NCI-H2081 (cell line): ENCODE data around the gene CYP2E1.
"Not testable (repeated sequence)": the region's sequence is repeated elsewhere in the genome, so short reads cannot be mapped to it uniquely, and the experiment has no call there.

Experiments used
- DNase-seq, 2 experiments: peaks; one replicate each; lab custom pipeline; 2025; lab: John Stamatoyannopoulos, UW

Gene CYP2E1

DNA sequence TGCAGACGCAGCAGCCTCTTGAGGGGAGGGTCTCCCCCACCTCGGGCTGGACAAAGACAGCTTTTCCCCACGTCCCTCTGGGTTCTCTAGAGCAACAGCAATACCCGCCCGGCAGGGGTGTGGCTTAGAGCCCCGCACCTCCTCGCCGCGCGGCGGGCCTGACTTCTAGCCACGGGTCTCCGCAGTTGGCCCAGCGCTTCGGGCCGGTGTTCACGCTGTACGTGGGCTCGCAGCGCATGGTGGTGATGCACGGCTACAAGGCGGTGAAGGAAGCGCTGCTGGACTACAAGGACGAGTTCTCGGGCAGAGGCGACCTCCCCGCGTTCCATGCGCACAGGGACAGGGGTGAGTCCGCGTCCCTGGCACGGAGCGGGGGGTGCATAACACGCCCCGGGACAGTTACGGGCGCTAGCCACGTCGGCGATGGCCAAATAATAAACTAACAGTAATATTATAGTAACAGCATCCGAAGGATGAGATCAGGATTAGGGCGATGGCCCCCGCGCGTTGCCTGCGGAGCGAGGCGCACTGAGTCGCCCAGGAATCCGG lies 1.2 kb downstream of the CYP2E1 start:
- DNase-seq: no peak

DNA sequence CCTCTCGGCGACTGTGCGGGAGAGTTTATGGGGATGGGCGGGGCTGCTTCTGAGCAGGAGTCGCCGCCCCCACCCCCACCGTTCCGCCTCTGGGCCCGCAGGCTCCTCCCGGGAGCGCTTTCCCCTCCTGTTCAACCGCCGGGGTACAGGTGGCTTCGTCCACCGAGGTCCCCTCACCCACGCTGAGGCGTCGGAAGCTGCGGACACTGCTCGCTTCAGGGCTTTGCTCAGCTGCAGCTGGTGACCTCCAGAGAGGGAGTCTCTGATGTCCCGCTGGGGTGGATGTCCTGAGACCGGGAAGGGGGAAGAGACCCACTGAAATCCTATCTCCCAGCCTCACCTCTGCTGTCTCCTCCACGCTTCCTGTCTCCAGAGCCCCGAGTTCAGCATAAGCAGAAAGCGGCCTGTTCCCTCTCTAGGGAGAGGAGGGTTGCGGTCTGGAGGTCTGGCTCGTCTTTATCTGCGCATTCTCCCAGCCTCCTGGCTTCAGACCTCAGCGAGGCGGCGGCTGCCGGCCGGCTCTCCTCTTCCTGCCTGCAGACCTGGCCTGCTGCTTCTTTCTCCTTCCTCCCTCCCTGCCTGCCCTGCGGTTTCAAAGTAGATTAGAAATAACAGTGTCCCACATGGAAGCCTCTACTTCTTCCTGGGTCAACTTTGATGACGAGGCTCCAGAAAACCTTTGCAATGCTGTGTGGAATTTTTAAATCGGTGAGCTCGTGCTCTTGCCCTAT lies 1.8 kb downstream of the CYP2E1 start:
- no peak for DNase-seq

DNA sequence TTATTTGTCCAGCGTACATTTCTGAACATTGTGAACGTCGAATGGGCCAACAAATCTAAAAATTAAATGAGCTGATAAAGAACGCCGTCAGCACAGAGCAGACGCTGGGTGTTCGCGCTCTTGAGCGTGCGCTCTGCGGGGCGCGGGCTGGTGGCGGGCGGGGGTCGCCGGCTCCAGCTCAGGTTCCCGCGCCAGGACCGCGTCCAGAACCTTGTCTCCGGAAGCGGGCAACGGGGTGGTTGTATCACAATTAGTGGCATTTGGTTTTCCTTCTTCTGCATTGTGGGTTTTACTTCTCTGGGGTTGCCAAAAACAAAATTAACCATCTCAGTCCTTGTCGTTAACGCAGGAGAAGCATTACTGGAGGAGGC lies 2.4 kb downstream of the CYP2E1 start:
- no peak for DNase-seq

DNA sequence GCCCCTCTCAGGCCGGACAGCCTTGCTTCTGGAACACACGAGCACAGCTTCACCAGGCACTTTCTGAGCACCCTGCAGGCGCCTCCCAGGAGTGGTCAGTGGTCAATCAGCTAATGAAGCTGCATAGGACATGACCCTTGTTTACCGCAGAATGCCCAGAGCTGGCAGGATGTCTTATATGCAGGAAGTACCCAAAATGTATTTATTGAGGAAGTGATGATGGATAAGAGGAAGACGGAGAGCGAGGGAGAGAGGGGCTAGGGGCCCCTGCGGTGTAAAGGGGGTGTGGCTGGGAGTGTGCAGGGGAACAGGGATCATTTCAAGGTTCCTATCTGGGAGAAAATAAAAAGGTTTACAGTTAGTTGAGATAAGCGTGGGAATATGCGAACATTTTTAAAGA lies 3.3 kb downstream of the CYP2E1 start:
- DNase-seq: no peak

DNA sequence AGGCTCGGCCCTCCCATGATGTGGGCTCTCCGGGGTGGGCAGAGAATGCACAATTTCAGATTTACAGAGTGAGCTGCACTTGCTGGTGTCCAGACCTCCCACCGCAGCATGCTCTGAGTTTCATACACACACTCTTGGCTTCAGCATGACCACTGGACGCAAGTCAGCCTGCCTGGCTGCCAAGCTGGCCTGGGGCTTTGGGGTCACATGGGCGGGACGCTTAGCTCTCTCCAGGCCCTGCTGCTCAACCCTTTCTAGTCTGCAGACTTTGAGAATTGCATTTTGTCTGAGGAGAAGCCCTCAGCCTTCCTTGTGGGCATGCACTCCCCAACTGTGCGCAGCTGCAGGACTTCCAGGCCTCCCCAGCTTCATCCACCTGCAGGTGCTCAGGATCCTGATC lies 5.7 kb downstream of the CYP2E1 start:
- DNase-seq: no peak

DNA sequence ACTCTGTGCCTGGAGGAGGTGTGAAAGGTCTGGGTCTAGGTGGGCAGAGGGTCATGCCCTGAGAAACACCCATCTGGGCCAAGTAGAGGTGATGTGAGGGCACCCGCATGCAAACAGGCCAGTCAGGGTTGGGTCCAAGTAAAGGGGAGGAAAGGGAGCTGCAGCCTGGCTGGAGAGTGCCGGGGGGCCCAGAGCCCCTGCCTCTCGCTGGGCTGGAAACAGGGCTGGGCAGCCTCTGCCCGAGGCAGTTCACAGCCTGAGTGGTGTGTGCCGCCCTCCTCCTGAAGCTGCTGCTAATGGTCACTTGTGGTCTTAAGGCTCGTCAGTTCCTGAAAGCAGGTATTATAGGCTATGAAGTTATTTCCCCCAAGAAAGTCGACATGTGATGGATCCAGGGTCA lies 7.3 kb downstream of the CYP2E1 start:
- DNase-seq: no peak

DNA sequence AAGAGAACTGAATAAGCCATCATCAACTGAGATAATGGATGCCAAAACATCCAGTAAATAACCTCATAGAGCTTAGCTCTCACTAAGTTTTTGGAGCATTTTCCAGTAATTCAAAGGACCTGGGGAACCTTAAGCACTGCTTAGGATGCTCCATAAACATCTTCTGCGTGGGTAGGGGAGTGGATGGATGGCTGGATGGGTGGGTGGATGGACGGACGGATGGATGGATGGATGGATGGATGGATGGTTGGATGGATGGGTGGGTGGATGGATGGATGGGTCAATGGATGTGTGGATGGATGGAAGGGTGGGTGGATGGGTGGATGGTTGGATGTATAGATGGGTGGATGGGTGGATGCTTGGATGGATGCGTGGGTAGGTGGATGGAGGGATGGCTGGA lies 9.0 kb downstream of the CYP2E1 start:
- no peak for DNase-seq

DNA sequence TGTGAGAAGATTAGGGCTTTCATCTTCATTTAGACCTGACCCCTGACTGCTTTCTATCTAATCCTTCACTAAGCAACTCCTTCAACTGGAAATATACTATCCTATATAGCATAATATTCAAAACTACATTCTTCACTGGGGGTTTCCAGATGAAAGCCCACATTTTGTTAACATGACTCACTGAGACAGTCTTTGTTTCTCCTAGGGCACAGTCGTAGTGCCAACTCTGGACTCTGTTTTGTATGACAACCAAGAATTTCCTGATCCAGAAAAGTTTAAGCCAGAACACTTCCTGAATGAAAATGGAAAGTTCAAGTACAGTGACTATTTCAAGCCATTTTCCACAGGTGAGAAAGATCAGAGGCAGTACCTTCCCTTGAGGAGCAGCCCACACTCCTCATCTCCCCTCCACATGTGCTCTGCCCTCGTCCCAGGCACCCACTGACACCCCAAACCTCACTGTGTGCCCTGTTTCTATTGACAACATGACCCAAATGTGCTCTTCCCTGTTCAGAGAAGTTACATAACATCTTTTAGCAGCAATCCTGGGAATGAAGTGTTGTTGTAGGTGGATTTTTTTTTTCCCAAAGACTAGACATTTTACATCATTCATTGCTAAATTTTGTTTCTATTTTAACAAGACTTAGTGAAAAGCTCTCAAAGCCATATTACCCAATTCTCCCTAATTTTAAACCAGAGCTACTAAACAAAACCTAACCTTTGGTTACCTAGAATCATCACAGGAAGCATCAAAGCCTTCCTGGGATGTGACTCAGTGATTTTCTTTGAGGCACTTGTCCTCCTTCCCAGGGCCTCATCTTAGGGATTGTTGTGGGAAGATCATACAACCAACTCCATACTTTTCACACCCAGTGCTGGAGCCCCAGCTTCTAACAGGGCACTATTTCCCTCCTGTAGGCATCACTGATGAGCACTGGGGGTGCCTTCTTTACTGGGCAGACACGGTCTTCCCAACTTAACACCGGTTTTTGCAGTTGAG lies 10.7 kb downstream of the CYP2E1 start:
- DNase-seq: no peak

DNA sequence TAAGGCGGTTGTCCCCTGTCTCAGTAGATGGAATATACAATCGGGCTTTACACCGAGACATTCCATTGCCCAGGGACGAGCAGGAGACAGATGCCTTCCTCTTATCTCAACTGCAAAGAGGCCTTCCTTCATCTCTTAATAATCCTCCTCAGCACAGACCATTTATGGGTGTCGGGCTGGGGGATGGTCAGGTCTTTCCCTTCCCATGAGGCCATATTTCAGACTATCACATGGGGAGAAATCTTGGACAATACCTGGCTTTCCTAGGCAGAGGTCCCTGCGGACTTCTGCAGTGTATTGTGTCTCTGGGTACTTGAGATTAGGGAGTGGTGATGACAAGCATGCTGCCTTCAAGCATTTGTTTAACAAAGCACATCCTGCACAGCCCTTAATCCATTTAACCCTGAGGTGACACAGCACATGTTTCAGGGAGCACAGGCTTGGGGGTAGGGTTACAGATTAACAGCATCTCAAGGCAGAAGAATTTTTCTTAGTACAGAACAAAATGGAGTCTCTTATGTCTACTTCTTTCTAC lies 14.3 kb downstream of the CYP2E1 start:
- DNase-seq: not testable (repeated sequence)

DNA sequence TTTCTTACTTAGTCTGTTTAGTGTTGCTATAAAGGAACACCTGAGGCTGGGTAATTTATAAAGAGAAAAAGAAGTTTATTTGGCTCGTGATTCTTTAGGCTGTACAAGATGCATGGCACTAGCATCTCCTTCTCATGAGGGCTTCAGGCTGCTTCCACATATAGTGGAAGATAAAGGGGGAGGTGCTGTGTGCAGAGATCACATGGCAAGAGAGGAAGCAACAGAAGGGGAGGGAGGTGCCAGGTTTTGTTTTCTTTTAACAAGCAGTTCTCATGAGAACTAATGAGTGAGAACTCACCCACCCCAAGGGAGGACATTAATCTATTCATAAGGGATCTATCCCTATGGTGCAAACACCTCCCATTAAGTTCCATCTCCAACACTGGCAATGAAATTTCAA lies 17.3 kb downstream of the CYP2E1 start:
- no peak for DNase-seq

DNA sequence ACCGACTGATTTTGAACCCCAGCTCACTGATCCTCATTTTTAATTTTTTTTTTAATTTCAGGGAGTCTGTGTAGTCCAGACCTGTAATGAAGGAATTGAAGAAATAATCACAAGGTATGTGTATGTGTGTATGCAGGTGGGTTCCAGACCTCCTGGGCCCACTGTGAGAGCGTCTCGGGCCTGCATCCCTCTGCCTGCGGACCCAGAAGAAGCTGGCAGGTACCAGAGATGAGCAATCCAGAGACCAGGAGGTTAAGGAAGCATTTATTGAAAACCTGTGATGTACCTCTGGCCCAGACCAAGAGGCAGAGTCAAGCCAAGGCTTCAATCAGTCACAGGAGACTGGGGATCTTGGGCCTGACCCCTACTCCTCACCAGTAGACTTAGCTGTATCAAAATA lies 27.4 kb downstream of the CYP2E1 start:
- DNase-seq: no peak

DNA sequence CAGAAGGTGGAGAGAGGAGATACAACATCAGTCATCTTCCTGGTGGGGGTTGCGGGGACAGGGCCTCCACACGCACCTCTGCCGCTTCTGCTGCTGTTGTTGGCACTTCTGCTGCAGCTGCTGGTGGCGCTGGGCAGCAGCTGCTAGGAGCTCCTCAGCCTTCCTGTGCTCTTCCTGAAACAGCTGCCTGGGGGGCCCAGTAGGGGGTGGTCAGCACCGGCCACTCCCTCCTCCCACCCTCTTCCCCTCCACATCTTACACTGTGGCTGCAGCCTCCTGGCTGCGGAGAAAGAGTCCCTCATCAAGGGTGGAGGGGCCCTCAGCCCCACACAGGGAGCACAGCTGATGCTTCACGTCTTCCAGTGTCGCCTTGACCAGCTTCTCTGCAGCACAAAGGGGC lies 28.4 kb downstream of the CYP2E1 start:
- DNase-seq: no peak

DNA sequence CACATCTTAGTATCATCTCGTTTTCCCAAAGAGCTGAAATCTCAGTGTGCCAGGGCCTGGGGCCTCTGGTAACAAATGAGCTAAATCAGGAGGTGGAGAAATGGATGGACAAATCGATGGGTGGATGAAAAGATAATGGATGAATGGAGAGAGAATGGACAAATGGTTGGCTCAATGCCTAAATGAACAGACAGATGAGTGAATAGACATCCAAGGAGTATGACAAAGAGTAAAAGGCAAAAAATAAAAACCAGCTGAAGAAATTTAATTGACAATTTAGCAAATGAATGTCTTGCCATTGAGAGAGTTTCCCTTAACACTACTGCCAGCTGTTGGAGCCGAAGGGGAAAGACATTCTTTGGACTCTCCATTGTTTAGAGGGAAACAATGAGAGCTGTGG lies 30.2 kb downstream of the CYP2E1 start:
- DNase-seq: no peak

DNA sequence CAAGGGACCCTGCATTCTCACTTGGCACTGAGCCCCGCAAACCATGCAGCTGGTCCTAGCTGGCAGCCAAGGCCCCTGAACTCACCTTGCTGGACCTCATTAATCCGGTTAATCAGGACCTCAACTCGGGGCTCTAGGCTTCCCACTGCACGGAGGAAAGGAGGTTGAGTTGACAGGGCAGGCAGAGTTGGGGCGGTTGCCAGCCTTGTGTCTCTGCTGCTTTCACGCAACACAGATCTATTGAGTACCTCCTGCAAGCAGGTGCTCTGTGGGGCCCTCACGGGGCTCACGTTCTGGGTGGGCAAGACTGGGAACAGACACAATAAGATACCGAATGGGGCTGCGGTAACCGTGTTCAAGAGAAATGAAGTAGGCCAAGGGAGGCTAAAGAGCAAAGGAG lies 32.1 kb downstream of the CYP2E1 start:
- no peak for DNase-seq

DNA sequence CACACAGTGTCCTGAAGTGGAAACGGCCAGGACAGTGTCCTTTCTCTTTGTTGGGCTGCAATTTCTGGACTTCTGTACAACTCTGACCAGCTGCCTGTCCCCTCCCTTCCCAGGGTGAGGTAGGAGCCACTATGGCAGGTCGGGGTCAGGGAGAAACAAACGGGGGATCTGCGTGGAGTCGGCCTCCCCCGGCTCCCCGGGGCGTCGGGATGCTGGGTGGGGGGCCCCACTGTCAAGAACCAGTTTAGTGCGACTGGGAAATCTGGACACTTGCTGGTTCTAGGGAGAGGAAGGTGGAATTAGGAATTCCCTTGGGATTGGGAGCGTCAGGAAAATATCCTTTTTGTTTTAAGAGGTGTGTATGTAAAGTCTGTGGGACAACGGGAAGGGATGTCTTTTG lies 37.7 kb downstream of the CYP2E1 start:
- DNase-seq: no peak

DNA sequence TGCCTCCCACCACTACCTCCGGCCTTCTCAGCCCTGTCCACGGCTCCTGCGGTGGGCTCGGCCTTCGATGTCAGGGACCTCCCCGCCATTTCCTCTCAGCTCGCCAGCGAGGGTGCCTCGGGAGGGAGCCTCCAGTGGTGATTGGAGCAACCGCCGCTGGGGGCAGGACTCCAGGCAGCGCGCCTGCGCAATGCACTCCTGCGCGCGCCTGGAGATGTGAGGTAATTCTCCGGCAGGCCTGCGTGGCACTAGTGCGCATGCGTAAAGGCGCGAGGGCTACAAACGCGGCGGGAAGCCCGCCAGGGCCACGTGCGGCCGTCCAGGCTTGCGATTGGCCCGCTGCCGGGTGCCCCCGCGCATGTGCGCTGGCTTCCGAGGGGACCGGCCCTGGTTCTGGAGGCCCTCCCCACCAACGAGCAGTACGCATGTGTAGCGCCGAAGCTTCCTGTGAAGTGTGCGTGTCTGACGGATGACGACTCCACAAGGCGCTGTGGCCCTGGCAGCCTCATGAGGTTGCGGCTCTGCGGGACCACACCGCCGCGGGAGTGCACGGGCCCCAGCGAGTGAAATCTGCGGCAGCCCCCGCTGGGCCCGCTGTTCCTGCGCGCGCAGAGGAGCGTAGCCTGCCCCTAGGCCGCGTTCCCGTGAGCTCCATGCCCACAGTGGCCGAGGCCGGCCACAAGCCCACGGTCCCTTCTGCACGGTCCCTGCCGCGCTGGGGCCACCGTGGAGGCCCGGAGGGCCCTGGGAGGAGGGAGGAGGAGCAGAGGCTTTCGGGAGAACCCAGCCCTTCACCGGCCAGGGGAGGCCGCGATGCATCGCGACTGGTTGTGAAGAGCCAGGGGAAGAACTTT lies 38.5 kb downstream of the CYP2E1 start, which contains the start of gene SYCE1:
SYCE1 (minus strand) TSS at position 143 of the 854 bp plus-strand sequence; CDS start at position 89, 54 bp downstream.
- no peak for DNase-seq

DNA sequence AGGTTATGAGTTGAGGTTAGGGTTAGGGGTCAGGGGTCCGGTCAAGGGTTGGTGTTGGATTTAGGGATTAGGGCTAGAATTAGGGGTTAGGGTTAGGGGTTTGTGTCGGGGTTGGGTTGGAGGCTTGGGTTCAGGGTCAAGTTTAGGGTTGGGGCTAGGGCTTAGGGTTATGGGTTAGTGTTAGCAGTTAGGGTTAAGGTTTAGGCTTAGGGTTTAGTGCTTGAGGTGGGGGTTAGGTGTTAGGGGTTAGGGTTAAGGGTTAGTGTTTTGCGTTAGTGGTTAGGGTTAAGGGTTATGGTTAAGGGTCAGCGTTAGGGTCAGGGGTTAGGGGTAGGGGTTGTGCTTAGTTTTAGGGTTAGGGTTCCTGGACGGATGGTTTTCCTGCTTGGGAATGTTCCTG lies 40.0 kb downstream of the CYP2E1 start:
- no peak for DNase-seq

DNA sequence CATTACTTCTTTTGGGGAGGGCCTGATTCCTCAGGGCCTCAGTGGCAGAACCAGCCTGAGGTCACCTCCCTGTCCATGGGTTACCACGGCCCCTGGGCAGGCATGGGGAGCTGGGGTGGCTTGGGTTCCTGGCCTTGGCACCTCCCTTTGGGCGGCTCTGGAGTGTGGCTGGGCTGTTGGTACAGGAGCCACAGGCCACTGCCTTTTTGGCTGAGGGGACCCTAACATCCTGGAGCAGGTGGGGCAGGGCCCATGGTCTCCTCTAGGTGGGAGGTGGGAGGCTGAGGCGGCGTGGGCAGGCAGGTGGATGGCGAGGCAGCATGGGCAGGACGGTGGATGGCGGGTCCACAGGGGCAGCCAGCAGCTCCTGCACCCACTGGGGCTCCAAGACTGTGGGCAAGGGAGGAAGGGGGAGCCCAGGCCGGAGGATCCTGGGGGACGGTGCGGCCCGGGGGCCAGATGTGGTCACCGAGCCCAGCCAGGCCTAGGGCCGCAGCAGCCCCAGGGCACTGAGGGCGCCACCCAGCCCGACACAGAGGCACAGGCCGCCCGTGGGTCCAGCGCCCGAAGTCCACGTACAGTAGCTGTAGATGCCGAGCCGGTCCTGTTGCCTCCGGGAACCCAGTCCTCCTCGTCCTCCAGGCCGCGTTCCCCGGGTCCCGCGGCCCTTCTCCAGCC lies 40.6 kb downstream of the CYP2E1 start:
- DNase-seq: no peak

DNA sequence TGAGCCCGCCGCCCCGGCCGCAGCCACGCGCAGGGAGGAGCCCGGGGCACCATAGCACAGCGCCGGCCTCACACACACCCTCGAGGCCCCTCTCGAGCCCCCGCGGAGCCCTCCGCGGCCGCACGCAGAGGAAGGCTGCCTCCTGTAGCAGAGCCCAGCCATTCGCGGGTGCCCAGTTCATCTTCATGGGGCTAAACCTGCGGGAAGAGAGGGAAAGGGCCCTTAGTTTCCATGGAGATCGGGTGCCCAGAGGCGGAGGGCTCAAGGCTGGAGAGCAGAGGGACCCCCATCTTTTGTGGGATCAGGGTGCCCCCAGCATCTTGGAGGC lies 41.1 kb downstream of the CYP2E1 start:
- DNase-seq: no peak

DNA sequence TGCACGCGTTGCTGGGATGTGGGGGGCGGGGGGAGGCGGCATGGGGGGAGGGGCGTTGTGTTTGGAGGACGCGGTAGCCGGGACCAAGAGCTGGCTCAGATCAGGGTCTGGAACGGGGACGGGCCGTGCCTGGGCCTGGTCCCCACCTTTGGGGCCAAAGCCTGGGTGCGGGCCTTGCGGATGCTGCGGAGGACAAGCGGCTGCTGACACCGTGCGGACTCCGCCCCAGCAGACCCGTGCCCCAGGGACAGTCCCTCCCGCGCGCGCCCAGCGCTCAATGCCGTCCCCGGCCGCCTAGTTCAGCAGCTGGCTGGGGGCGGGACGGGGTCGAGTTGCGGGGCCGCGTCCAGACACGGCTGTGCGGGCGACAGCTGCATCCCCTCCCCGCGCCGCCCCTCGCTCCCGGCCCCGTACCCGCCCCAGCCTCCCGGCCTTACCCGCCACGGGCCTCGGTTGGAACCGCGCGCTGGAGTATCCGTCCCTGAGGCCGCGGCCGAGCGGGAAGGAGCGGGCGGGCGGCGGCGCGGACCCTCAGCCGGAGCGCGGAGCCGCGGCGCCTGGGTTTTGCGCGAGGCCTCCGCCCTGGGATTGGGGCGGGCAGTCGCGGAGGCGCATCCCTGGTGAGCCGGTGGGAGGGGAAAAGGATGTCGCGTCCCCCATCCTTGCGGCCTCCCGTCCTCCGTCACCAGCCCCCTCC lies 41.8 kb downstream of the CYP2E1 start:
- DNase-seq: not testable (repeated sequence)

DNA sequence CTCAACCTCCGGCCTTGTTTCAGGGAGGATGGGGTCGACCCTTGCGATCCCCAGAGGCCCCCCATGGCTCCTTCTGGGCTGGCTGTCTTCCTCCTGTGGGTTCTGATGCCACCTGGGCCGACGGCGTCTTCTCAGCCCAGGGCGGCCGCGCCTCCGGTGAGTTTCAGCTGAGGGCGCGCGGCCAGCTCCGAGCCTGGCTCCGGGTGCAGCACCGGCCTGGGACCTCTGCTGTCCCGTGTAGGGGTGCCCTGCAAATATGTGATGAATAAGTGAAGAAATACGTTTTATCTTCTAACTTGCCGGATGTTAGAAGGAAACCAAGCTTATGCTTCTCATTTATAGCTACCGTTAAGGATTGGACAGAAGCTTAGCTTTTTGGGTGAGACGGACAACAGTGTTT lies 42.6 kb downstream of the CYP2E1 start:
- not testable (repeated sequence) for DNase-seq
